NCI-H2196 treated with DMSO at 0.1 percent for 48 hours (cell line): ENCODE data around the gene THOC1.
A peak's percentile ranks its signal among the peaks of the same experiment; 100 is the strongest.
"Not testable (repeated sequence)": the region's sequence is repeated elsewhere in the genome, so short reads cannot be mapped to it uniquely, and the experiment has no call there.

ENCODE experiments used
- DNase-seq: peaks from one replicate; lab custom pipeline; 2025; ENCODE audit not compliant: unreplicated experiment; lab: John Stamatoyannopoulos, UW

Gene THOC1

GRCh38 chr18:267688-268552 is at the start of gene THOC1:
THOC1 (minus strand) TSS chr18:268047; CDS start chr18:268019, 28 bp downstream.
- DNase-seq = peak; percentile 94

DNA sequence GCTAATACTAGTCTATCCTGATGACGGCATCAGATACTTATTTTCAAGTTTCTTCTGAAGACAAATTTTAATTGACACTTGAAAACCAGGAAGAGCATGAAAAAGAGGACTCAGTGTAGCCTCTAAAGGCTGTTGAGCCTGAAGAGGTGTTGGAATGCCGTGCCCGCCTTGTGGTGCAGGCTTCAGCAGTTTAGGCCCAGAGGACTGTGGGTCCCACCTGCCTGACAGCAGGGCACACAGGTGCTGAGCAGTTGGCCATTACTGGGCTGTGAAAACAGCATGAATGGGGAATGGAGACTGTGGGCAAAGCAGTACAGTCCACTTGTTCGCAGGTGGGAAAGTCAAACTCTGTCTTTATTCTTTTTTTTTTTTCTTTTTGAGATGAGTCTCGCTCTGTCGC is 49.8 kb upstream of the THOC1 start:
- DNase-seq = no peak

DNA sequence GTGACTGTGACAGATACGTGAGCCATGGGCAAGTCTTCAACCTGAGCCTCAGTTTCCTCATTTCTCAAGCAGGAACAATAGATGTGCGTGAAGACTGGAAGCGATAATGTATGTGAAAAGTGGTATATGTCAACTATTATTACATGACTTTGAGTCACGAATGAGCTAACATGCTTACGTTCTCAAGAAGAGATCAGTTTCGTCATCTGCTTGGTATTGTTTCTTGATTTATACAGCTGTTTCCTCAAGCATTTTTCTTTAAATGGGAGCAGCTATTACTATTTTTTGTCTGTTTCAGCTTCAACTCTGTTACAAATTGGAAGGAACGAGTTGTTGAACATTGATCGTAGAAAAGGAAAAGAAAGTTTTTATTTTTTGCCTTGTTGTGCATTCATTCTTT is 48.5 kb upstream of the THOC1 start:
- DNase-seq = no peak

GRCh38 chr18:313931-314330 is 46.1 kb upstream of the THOC1 start:
- no peak for DNase-seq

DNA sequence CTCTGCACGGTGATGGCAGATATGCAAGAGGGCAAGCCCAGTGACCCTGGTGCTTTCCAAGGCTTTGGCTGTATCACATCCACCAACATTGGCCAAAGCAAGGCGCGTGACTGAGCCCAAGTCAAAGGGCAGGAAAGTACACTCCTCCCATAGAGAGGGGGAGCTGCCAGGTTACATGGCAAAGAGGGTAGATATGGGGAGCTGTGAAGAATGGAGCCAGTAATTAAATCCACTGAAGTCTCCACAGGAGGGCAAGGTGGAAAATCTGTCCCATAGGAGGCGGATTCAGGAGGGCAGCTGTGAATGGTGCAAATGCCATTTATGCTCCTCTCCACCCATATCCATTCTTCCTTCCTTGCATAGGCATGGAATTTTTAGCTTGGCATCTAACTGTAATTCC is 44.6 kb upstream of the THOC1 start:
- no peak for DNase-seq

- no peak for DNase-seq
These were observed 42.2 kb upstream of the THOC1 start for GRCh38 chr18:310042-310441.

DNA sequence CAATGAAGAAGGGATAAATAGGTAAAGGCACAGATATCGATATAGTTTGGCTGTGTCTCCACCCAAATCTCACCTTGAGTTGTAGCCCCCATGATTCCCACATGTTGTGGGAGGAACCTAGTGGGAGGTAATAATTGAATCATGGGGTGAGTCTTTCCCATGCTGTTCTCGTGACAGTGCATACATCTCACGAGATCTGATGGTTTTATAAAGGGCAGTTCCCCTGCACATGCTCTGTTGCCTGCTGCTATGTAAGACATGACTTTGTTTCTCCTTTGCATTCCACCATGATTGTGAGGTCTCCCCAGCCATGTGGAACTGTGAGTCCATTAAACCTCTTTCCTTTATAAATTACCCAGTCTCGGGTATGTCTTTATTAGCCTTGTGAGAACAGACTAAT is 40.2 kb upstream of the THOC1 start:
- not testable (repeated sequence) for DNase-seq

- no peak for DNase-seq
These were observed 38.9 kb upstream of the THOC1 start for GRCh38 chr18:306608-307255.

GRCh38 chr18:305003-305501 is 37.2 kb upstream of the THOC1 start:
- no peak for DNase-seq

DNA sequence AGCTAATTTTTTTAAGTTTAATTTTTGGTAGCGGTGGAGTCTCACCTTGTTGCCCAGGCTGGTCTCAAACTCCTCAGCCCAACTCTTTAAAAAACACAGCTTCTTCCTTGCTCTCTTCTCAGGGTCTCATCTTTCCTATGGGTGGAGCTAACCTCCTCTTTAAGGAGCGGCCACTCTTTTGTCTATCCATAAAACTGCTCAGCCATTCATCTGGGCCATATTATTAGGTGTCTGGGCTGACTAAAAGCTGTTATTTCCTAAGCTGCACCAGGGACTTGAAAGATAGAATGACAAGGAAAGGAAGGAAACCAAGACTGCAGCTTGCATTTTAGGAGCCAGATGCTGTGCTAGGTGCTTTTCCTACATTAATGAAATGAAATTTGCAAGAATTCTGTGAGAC is 35.8 kb upstream of the THOC1 start:
- DNase-seq = no peak

- DNase-seq = no peak
These were observed 35.2 kb upstream of the THOC1 start for GRCh38 chr18:303011-303410.

DNA sequence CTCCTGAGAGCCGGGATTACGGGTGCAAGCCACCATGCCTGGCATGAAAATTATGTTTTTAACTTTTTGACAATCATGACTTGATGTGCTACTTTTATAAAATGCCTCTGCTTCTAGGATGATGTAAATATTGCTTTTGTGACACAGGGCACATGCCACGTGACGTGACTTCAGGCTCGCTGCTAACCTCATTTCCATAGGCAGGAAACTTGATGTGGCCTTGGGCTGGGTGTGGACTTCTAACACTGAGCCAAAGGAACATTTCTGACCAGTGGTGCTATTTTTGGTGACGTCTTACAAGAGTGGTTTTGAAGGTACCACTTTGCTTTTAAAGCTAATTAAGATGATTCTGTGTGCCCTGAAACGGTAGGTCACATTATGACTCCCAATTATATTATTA is 34.2 kb upstream of the THOC1 start:
- DNase-seq = no peak

DNA sequence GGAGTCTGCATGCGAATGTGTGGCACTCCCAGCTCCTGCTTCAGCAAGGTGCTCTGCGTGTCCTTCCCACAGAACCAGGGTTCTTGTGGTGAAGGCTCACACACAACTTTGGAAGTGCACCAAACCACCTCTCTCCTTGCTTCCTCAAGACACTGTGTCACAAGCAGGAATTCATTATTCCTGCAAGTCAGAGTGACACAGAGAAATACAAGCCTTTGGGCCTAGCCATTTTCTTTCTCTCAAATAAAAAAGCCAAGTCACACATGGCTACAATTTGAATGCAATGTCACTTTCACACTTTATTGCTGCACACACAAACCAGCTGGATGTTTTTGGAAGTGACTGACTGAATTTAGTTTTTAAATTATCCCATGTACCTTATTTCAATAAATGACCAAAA is 30.1 kb upstream of the THOC1 start:
- no peak for DNase-seq

GRCh38 chr18:295756-296490 is 28.1 kb upstream of the THOC1 start:
- no peak for DNase-seq

DNA sequence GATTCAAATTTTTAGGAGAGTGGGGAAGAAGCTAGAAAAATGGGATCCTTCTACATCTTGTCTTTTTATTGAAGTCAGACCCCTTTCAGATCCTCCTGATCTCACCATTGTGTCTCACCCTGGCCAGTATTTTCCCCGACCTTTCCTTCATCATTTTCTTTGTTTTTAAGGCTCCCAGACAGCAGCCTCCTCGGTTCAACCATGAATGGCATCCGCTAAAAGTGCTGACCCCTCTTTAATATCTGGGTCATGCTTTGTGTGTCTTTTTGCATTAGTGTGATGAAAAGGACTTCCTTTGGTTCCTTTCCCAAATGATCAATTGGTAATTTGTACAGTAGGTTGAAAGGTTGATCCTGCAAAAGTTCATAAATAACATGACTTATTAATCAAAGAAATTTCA is 26.7 kb upstream of the THOC1 start:
- DNase-seq = no peak

DNA sequence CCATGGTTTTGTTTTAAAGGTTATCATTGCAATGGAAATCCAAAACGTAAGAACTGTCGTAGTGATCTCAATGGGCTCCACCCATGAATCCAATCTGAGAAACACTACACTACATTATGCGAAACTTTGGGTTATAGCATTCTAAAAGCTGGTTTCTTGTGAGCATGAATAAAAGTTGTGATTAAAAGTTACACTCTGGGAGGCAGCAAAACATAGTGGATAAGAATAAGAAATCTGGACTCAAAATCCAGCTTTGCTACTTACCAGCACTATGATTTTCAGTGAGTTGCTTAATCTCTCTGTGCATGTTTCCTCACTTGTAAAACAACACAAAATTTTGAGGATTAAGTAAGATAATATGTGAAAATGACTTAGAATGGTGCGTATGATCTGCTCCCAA is 25.7 kb upstream of the THOC1 start:
- DNase-seq = no peak

DNA sequence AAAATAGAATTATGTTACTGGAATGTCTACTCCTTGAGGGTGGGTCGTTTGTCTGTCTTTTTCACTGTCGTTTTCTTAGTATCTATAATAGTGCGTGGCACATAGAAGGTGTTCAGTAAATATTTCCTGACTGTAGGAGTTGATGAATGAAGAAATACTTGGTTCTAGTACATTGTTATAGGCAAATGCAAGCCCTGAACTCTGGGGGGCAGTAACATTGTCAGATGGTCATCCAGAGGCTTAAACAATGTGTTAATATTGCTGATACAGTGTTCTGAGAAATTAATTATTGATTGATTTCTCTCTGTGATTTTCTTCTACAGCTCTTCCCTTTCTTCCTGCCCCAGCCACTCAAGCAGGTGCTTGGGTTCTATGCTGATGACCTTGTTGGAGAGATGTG is 24.4 kb upstream of the THOC1 start:
- DNase-seq = no peak

DNA sequence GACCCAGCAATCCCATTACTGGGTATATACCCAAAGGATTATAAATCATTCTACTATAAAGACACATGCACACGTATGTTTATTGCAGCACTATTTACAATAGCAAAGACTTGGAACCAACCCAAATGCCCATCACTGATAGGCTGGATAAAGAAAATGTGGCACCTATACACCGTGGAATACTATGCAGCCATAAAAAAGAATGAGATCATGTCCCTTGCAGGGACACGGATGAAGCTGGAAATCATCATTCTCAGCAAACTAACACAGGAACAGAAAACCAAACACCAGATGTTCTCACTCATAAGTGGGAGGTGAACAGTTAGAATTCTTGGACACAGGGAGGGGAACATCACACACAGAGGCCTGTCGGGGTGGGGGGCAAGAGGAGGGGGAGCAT is 22.1 kb upstream of the THOC1 start:
- DNase-seq = not testable (repeated sequence)

DNA sequence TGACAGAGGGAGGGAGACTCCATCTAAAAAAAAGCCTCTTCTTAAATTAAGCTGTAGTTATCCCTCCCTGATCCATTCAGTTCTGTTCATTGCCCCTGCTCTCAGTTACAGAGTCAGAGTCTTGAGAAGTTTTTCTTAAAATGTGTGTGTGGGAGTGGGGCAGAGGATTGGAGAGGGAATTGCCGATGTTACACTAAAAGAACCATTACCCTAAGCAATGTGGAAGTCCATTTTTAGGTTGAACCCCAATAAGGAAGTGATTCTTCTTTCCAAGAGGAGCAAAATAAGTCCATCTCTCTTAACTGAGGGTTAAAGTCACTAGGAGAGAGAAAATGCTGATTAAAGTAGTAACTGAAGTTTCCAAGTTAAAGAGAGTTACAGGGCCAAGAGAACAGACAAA is 21.2 kb upstream of the THOC1 start:
- no peak for DNase-seq

DNA sequence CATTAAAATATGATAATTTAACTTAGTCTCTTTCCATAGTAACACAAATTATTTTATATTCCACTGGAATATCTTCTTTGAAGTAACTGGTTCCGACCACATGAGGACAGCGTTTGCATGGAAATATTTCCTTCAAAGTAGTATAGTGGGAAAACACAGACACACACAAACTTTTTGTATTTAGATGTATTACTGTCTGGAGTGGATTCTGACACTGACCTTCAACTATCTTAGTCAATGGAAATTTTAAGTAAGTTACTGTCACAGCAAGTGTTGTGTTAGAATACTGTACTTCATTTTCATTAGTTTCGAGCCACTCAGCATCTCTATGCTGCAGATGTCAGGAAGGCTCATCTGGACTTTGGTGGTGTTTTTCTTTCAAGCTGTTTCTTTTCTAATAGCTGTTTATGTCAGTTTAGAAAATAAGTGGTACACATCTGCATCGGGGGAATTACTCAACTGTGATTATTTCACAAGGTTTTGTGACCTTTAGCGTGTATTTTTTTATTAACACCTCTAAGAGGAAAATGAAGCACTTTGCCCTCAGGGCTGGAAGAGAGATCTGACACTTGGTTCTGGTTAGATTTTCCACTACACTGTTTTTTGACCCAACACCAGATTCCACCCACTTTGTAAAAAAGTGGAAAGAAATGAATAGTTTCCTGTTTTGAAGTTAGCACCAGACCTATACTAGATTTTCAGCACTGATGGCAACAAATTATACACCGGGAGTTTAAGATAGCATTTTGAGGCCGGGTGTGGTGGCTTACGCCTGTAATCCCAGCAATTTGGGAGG is 18.9 kb upstream of the THOC1 start:
- no peak for DNase-seq

GRCh38 chr18:285817-286216 is 18.0 kb upstream of the THOC1 start:
- no peak for DNase-seq
